GM19455 (cell line): Measurements from ENCODE around the gene RHBDL1.

Source experiments
- ATAC-seq: cut with Tn5 transposase; IDR thresholded peaks from one replicate; pipeline ENCODE4 v1.9.1; 2021; ENCODE audit not compliant: unreplicated experiment

Gene RHBDL1

DNA sequence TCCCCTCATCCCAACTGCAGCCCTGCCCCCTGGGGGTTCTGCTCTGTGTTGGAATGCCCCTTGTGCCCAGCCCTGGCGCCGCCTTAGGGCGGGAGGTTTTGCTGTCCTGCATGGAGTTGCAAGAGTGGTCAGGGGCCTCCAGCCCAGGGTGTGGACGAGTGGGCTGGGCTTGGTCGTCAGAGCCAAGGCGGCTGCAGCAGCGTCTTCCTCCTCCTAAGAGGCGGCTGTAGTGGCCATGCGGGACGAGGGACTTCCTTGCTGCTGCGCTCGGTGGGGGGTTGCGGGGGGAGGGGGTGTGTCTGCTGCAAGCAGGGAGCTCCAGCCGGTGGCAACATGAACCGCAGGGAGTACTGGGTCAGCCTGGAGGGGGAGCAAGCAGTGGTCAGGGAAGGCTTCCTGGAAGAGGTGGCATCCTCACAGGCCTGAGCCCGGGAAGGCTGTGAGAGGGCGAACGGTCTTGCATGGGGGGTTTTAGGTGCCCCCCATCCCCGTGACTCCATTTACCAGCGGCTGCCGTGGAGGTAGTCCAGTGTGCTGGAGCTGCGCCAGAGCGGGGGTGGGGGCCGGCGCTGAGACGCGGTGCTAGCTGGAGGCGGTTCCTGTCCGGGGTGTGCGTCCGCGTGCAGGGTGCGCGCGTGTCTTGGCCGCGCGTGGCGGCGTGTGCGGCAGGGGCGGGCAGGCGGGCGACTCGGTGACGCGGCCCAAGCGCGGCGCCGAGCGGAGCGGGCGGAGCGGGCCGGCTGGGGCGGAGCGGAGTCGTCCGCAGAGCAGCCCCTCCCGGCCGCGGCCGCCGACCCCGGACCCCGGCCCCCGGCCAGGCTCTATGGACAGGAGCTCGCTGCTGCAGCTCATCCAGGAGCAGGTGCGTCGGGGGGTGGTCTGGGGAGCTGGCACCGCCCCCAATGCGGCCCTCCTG, at the start of gene RHBDL1:
TSS of gene RHBDL1 (plus strand) at position 704 of the 916 bp plus-strand sequence. CDS start at position 824, 120 bp downstream.
- ATAC-seq: no peak

GRCh38 chr16:625977-626765, 49.3 kb upstream of the RHBDL1 start:
- no peak for ATAC-seq

DNA sequence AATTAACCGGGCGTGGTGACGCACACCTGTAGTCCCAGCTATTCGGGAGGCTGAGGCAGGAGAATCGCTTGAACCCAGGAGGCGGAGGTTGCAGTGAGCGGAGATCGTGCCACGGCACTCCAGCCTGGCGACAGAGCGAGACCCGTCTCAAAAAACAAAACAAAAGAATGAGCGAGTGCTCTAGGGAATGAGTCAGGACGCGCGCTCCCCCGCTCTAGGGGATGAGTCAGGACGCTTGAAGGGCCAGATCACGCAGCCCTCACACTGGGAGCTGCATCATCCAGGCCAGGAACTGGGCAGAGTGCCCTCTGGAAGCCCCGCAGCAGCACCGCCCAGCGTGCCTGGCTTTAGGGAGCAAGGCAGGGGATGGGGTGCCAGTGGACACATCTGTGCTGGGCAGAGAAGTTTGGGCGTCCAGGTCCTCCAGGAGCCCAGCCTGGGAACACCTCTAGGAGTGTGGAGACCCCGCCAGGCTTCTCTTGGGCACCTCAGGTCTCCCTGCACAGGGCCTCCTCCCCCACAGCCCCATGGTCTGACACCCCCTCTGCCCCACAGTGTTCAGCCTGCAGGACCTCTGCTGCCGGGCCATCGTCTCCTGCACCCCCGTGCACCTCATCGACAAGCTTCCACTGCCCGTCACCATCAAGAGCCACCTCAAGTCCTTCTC, 48.6 kb upstream of the RHBDL1 start:
- no peak for ATAC-seq

DNA sequence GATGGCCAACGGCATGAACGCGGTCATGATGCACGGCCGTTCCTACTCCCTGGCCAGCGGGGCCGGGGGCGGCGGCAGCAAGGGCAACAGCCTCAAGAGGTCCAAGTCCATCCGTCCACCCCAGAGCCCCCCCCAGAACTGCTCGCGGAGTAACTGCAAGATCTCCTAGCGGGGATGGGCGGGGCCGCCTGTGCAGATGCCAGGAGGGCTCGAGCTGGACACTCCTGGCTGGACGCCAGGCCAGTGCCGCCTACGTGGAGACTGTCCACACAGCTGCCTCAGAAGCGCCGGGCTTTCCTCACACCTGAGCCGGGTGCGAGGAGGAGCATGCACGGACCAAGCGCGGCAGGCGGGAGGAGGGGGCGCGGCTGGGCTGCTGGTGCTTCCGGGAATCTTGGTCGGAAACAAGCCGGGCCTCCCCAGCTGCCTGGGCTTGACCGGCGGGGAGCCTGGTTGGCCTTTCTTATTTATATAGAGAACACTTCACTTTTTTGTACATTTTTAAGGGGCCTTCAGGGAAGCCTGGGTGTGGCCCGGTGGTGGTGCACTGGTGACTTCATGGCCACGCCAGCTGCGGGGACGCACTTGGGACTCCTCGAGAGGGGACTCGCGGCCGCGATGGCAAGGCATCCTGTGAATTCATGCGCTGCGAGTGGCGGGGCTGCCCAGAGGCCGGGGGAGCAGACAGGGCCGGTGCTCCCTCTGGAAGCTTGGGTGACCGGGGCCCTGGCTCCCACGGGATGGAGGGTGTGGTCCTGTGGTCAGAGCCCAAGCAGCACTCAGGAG, 47.8 kb upstream of the RHBDL1 start:
- ATAC-seq: no peak

DNA sequence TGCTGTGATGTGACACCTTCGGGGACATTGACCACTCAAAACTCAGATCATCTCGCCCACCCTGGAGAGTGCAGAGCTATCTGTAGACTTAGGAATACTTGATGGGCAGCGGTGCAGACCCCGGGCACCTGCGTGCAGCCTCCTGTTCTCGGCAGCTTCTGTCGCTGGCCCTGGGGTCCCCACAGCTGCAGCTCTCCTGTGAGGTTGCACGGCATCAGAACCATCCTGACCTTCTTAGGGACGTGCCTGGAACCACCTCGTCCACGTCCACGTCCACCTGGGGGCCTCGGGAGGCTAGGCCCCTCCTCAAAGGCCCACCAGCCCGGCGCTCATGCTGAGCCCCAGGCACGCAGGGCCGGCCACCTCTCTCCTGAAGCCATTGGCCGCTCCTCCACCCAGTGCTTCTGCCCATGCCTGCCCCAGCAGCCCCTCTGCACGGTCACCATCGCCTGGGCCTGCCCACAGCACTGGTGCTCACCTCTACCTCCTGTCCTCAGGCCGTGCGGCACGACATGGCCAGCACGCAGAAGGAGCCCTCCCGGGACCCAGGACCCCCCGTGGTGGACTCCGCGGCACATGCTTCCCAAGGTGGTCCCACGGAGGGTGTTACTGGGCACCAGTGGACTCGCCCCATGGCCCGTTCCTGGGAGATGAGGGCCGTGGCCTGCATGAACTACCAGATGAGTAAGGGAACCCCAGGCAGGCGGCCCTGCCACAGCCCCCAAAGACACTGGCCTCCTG, 47.0 kb upstream of the RHBDL1 start:
- ATAC-seq: no peak

DNA sequence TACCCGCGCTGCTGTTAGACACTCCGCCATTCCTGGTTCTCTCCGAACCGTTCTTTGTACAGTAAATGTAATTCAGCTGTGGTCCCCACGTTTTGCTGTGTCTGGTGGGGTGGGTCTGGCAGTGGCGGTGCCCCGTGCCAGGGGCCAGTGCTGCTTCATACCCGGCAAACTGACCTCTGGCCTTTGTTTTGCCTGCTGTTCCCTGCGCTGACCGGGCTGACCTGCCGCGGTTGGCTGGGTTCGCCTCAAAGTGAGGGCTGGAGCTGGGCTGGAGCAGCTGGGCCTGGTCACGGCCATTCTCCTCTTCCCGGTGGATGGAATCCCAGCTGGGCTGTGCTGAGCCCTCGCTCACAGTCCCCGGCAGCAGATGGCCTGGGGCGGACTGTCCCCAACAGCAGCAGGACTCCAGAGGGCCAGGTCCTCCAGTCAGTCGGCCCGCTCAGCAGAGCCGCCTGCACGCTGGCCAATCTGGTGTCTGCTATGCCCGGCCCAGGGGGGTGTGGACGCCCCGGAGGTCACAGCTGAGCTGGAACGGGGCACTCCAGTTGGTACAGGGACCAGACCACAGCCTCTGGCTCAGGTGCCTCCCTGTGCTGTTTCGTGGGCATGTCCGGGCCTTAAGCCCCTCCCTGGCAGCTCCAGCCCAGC, 46.2 kb upstream of the RHBDL1 start:
- no peak for ATAC-seq

- no peak for ATAC-seq
Observed at GRCh38 chr16:629833-630248, 45.6 kb upstream of the RHBDL1 start.

DNA sequence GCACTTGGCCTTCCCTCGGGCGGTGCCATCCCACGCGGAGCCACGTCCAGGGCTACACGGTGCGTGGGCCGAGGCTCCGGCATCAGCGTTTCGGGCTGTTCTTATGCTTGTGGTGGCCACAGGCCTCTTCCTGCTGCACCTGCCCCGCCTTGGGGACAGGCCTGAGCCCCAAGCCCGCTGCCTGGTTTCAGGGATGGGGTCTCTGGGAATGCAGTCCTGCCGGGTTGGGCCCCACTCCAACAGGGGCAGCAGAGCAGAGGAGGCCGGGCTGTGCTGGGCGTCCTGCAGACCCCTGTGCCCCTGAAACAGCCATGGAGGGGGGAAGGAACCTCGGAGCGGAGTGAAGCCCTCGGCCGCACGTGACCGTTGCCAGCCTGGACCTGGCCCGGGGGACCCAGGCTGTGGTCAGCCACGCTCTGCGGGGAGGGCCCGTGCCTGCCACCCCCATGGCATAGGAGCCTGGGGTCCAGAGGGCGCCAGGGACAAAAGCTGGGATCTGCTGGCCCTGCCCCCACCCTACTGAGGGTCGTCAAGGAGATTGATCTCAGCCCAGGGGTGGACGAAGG, 45.1 kb upstream of the RHBDL1 start:
- ATAC-seq: no peak

GRCh38 chr16:630815-631405, 44.6 kb upstream of the RHBDL1 start, which contains the start of gene WFIKKN1:
TSS of gene WFIKKN1 (plus strand) at chr16:630985. CDS start at chr16:631254, 269 bp downstream.
- no peak for ATAC-seq

DNA sequence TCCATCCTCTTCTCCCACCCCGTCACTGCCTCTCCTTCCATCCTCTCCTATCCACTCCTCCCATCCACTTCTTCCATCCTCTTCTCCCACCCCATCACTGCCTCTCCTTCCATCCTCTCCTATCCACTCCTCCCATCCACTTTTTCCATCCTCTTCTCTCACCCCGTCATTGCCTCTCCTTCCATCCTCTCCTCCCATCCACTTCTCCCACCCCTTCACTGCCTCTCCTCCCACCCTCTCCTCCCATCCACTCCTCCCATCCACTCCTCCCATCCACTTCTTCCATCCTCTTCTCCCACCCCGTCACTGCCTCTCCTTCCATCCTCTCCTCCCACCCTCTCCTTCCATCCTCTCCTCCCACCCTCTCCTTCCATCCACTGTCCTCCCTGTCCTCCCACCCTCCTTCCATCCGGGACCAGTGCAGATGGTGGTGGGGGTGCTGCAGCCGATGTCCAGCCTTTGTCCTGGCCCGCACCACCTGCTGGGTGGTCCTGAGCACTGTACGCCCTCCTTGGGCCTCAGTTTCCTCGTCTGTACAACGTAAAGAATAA, 43.6 kb upstream of the RHBDL1 start:
- ATAC-seq: no peak

DNA sequence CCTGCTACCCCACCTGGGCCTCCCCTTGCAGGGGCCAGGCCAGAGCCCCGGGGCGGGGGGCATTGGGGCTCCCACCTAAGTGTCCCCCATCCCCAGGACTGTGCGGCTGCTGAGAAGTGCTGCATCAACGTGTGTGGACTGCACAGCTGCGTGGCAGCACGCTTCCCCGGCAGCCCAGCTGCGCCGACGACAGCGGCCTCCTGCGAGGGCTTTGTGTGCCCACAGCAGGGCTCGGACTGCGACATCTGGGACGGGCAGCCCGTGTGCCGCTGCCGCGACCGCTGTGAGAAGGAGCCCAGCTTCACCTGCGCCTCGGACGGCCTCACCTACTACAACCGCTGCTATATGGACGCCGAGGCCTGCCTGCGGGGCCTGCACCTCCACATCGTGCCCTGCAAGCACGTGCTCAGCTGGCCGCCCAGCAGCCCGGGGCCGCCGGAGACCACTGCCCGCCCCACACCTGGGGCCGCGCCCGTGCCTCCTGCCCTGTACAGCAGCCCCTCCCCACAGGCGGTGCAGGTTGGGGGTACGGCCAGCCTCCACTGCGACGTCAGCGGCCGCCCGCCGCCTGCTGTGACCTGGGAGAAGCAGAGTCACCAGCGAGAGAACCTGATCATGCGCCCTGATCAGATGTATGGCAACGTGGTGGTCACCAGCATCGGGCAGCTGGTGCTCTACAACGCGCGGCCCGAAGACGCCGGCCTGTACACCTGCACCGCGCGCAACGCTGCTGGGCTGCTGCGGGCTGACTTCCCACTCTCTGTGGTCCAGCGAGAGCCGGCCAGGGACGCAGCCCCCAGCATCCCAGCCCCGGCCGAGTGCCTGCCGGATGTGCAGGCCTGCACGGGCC, 42.8 kb upstream of the RHBDL1 start:
- no peak for ATAC-seq

DNA sequence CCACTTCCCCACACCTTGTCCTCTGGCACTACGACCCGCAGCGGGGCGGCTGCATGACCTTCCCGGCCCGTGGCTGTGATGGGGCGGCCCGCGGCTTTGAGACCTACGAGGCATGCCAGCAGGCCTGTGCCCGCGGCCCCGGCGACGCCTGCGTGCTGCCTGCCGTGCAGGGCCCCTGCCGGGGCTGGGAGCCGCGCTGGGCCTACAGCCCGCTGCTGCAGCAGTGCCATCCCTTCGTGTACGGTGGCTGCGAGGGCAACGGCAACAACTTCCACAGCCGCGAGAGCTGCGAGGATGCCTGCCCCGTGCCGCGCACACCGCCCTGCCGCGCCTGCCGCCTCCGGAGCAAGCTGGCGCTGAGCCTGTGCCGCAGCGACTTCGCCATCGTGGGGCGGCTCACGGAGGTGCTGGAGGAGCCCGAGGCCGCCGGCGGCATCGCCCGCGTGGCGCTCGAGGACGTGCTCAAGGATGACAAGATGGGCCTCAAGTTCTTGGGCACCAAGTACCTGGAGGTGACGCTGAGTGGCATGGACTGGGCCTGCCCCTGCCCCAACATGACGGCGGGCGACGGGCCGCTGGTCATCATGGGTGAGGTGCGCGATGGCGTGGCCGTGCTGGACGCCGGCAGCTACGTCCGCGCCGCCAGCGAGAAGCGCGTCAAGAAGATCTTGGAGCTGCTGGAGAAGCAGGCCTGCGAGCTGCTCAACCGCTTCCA, 42.0 kb upstream of the RHBDL1 start:
- ATAC-seq: no peak

DNA sequence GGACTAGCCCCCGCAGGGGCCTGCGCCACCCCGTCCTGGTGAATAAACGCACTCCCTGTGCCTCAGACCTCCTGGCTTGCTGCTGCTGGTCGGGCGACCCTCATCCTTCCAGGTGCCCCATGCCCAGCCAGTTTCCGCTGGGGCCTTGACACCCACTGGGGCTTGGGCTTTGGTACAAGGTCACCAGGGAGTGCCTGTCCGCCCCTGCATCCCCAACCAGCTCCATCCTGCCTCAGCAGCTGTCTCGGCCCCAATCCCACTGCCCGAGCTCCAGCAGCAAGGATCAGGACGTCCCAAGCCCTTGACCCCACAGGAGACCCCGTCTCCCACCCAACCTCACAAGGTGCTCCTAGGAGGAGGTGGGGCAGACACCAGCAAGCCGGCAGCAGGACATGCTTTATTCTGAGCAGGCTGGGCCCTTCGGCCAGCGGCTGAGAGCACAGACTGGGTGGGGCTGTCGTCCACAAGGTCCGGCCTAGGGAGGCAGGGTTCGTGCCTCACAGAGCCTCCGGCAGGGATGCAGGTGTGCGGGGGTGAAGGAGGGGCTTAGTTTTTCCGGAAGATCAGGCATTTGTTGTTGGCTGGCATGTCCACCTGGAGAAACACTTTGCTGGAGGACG, 41.3 kb upstream of the RHBDL1 start:
- ATAC-seq: no peak

DNA sequence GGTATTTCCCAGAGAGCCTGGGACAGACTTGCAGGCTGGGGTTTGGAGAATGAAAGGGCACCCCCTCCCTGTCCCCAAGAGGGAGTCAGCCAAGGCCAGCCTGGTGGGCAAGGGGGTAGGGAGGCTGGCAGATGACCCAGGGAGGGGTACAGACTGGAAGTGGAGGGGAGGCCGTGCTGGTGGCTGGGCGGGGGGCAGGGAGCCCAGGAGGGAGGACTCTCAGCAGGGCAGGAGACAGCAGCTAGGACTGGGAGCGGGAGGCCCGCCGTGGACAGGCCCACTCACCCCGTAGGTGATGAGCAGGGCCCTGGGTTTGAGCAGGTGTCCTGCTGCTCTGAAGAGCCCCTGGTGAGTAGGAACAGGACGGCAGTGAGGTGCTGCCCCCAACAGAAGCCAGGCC, 40.5 kb upstream of the RHBDL1 start:
- ATAC-seq: no peak

- no peak for ATAC-seq
Observed at GRCh38 chr16:635573-636205, 39.8 kb upstream of the RHBDL1 start.
